GM18858 (cell line): ENCODE results near the gene SYT1.
A peak's percentile ranks its signal among the peaks of the same experiment; 100 is the strongest.
"Not testable (repeated sequence)": the region's sequence is repeated elsewhere in the genome, so short reads cannot be mapped to it uniquely, and the experiment has no call there.

Experiments
- ATAC-seq: cut with Tn5 transposase; IDR thresholded peaks from one replicate; pipeline ENCODE4 v1.9.1; 2021; ENCODE audit not compliant: unreplicated experiment

The SYT1 gene

GRCh38 chr12:78864403-78864869, at the start of gene SYT1:
SYT1 (plus strand) TSS chr12:78864774.
- ATAC-seq: no peak

GRCh38 chr12:78818487-78818886, 46.1 kb upstream of the SYT1 start:
- no peak for ATAC-seq

- ATAC-seq: no peak
Measured at GRCh38 chr12:78820946-78821345, 43.6 kb upstream of the SYT1 start.

- no peak for ATAC-seq
Measured at GRCh38 chr12:78824918-78825317, 39.7 kb upstream of the SYT1 start.

- ATAC-seq: no peak
Measured at GRCh38 chr12:78829690-78830089, 34.9 kb upstream of the SYT1 start.

GRCh38 chr12:78835493-78835892, 29.1 kb upstream of the SYT1 start:
- no peak for ATAC-seq

- not testable (repeated sequence) for ATAC-seq
Measured at GRCh38 chr12:78840518-78841019, 24.0 kb upstream of the SYT1 start.

GRCh38 chr12:78853231-78853630, 11.3 kb upstream of the SYT1 start:
- ATAC-seq: no peak

- peak; percentile 41 for ATAC-seq
Measured at GRCh38 chr12:78863482-78864402, 832 bp upstream of the SYT1 start.

GRCh38 chr12:78864870-78865463, 393 bp downstream of the SYT1 start:
- ATAC-seq: no peak

GRCh38 chr12:78865516-78865915, 942 bp downstream of the SYT1 start:
- no peak for ATAC-seq

- ATAC-seq: no peak
Measured at GRCh38 chr12:78866518-78866917, 1.9 kb downstream of the SYT1 start.

- no peak for ATAC-seq
Measured at GRCh38 chr12:78870539-78870938, 6.0 kb downstream of the SYT1 start.

GRCh38 chr12:78871566-78871965, 7.0 kb downstream of the SYT1 start:
- ATAC-seq: no peak

GRCh38 chr12:78878459-78878858, 13.9 kb downstream of the SYT1 start:
- ATAC-seq: no peak

- no peak for ATAC-seq
Measured at GRCh38 chr12:78878866-78879265, 14.3 kb downstream of the SYT1 start.

- ATAC-seq: no peak
Measured at GRCh38 chr12:78880078-78880477, 15.5 kb downstream of the SYT1 start.

GRCh38 chr12:78881685-78882084, 17.1 kb downstream of the SYT1 start:
- ATAC-seq: no peak

- no peak for ATAC-seq
Measured at GRCh38 chr12:78885466-78885865, 20.9 kb downstream of the SYT1 start.

GRCh38 chr12:78886719-78887407, 22.3 kb downstream of the SYT1 start:
- no peak for ATAC-seq

GRCh38 chr12:78887444-78887843, 22.9 kb downstream of the SYT1 start:
- no peak for ATAC-seq
